Peyer's patch (tissue), 4 donors: Measurements from ENCODE around the gene INA.

Source experiments
- POLR2A ChIP-seq, 2 donors: fragments of 450-650 bp; IDR thresholded peaks; one replicate each; pipeline ENCODE4 v1.5.1; 2017; ENCODE audit warnings: antibody characterized with exemption in 2 of 2, mild to moderate bottlenecking in 2 of 2, moderate library complexity in 2 of 2
- TF ChIP-seq, protein P1 (sequence below), 6 experiments: fragments of 450-650 bp in 4 of 6; fragments of 200-600 bp in 2 of 6; sonication (generic) in 1 of 6; IDR thresholded peaks; one replicate each; pipeline ENCODE4 v1.5.1; 2017 to 2019; ENCODE audit warnings: antibody characterized with exemption in 6 of 6, mild to moderate bottlenecking in 3 of 6, moderate library complexity in 1 of 6

- TF ChIP-seq, protein P1, sequence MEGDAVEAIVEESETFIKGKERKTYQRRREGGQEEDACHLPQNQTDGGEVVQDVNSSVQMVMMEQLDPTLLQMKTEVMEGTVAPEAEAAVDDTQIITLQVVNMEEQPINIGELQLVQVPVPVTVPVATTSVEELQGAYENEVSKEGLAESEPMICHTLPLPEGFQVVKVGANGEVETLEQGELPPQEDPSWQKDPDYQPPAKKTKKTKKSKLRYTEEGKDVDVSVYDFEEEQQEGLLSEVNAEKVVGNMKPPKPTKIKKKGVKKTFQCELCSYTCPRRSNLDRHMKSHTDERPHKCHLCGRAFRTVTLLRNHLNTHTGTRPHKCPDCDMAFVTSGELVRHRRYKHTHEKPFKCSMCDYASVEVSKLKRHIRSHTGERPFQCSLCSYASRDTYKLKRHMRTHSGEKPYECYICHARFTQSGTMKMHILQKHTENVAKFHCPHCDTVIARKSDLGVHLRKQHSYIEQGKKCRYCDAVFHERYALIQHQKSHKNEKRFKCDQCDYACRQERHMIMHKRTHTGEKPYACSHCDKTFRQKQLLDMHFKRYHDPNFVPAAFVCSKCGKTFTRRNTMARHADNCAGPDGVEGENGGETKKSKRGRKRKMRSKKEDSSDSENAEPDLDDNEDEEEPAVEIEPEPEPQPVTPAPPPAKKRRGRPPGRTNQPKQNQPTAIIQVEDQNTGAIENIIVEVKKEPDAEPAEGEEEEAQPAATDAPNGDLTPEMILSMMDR (IDR thresholded peaks at IDR 0.05), result no peak
- TF ChIP-seq POLR2A (IDR thresholded peaks at IDR 0.05), result no peak
These were observed 57.6 kb downstream of the INA start for GRCh38 chr10:103334567-103334966.
